Measurements from ENCODE around the gene C16orf95.
"Not testable (repeated sequence)": the region's sequence is repeated elsewhere in the genome, so short reads cannot be mapped to it uniquely, and the experiment has no call there.

The C16orf95 gene, protein sequence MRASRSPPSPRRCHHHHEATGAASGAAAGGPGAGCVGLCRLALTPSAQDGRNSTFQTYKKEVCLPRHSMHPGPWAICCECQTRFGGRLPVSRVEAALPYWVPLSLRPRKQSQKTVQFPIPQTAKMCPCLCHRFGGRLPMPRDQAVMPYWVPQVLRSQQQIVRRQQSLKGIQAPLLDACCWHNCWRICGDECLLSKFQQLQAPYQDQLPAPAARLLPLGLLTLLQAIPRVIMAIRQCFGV

GRCh38 chr16:87316923-87317749 lies at the start of gene C16orf95:
Gene C16orf95, minus strand, starts transcription at chr16:87317392. Its CDS starts 150 bp downstream, at chr16:87317242.
- DNase-seq: peak; percentile 98

DNA sequence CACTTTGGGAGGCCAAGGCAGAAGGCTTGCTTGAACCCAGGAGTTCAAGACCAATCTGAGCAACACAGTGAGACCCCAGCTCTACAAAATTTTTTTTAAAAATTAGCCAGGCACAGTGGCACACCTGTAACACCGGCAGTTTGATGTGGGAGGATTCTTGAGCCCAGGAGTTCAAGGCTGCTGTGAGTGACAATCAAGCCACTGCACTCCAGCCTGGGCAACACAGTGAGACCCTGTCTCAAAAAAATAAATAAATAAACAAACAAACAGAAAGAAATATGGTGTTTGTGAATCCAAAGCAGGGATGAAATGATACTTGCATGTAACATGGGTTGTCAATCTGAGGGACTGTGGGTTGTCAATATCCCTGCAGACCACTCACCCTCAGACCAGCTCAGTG lies 49.7 kb upstream of the C16orf95 start:
- DNase-seq: no peak

DNA sequence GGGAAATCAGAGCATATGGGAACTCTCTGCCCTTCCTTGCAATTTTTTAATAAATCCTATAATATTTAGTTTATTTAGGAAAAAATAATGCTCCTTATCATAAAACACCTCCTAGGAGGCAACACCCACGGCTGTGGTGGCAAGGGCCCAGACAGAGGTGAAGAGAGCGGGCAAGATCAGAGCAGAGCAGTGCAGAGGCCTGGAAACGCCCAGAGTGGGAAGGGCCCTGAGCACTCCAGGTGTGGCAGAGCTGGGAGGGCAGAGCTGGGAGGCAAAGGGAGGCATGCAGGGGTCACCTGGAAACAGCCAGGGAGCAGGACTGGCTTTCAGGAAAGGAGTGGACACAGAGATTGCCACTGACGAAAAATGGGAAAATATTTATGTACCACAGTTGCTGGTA lies 49.1 kb upstream of the C16orf95 start:
- DNase-seq: no peak

DNA sequence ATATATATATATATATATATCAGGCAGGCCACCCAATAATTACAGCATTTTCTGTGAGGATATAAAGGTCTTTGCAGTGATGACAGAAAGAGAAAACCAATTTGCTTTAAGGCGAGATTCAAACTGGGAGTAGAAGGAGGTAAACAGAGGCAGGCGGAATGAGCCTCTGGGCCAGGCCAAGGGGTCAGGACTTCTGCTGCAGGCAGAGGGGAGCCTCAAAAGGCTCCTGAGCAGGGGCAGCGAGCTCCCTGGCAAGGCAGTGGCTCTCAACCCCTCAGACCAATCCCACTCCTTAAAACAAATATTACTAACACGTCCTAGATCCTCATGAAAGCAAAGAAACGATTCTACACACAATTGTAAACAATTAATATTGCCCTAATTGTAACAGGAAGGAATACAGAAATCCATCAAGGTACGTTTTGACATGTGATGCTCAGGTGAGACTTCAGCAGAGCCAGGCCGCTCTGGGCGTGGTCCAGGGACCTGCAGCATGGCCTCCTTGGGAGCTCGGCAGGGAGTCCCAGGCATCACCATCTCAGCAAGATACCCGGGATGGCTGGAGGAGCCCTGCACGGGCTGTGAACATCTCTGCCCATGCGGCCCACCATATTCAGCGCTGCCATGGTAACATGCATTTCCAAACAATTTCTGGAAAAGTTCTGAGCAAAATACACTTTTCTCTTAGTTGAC lies 48.0 kb upstream of the C16orf95 start:
- DNase-seq: no peak

GRCh38 chr16:87363771-87364455 lies 46.7 kb upstream of the C16orf95 start:
- DNase-seq: no peak

- not testable (repeated sequence) for DNase-seq
Observed at GRCh38 chr16:87362828-87363559, 45.8 kb upstream of the C16orf95 start.

DNA sequence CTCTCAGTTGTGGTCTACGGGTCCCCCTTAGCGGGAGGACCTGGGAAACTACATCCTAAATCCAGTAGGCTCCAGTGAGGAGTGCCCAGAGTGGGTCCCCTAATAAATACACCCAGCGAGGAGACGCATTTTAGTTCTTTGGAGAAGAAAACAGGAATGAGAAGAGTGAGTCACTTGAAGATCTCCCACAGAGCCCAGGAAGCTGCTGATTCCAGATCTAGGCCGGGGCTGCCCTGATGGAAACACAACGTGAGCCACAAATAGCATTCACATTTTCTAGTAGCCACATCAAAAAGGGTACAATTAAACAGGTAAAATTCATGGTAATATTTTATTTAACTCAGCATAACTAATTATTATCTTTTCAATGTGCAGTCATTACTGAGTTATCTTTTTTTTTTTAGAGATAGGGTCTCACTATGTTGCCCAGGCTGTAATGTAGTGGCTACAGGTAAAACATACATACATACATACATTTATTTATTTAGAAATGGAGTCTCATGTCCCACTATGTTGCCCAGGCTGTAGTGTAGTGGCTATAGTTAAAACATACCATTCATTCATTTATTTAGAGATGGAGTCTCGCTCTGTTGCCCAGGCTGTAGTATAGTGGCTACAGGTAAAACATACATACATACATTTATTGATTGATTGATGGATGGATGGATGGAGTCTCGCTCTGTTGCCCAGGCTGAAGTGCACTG lies 44.9 kb upstream of the C16orf95 start:
- no peak for DNase-seq

DNA sequence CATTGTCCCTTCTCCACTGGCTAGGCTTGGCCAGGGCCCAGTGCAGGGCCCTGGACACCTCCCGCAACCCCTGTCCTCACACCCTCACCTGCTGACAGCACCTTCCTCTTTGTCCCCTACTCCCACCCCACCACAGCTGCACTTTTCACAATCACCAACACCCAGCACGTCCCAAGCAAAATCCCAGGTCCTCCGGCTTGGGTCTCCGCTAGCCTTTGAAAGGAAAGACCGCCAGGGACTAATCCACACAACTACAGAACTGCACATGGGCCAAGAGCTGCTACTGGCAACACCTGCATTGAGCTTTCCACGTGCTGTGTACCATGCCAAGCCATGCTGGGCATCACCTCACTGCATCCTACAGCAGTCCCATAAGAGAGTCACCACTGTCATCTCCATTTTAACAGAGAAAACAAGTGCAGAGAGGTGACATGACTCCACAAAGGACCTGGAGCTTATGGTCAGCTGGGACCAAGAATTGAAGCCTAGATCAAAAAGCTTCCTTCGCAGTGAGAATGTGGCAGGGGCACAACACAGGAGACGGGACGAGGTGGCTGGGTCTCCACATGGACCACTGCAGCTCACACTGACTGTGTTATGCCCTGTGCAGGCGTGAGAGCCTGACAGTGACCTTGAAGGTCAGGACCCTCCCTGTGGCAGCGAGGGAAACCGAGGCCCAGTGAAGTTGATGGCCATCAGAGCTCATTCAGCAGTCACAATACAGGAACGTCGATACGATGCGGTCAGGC lies 43.8 kb upstream of the C16orf95 start:
- no peak for DNase-seq

GRCh38 chr16:87359121-87359520 lies 41.9 kb upstream of the C16orf95 start:
- DNase-seq: no peak

DNA sequence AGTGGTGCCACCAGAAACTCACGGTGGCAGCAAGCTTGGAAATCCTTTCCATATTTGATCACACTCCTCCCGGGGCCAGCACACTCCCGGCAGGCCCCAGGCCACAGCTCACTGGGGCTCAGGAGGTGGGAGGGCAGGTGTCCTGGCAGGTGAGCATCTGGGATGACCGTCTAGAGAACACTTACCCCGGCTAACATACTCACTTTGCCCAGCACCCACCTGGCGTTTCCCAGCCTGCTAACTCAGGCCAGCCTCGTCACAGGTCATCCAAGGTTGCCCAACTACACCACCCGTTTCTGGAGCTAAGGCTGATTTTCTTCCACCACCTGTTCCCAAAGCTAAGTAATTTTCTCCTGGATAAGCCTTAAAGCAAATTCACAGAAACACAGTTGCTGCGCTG lies 41.5 kb upstream of the C16orf95 start:
- DNase-seq: no peak

DNA sequence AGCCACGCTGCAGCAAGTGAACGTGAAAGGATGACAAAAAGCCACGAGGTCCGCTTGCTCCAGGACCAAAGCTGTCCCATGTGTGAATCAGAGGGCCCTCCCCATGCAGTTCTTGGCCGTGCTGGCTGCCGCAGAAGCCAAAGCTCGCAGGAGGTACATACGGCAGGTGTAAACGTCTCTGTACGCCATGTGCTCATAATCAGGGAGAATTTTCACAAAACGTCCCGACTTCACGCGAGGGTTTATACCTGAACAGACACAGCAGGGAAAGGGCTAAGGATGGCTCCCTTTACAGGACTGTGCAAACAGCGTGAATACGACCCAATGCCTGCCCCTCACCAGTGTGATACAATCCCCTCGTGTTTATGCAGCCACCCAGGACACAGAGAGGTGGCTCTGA lies 41.1 kb upstream of the C16orf95 start:
- no peak for DNase-seq

DNA sequence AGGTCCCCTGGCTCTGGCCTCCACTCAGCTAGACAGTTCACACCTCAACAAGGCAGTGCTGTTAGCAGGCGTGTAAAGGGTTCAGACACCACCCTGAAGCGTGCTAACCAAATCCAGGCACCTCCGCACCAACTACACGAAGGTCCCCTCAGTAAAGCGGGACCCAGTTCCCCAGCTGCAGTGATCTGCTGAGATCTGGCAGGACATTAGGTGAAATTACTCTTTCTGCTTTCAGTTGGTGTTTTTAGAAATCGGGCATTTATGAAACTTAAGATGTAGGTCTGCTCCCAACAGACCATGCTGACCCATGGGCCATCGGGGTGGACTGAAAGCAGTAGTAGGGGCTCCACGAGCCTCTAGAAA lies 39.3 kb upstream of the C16orf95 start:
- DNase-seq: no peak

DNA sequence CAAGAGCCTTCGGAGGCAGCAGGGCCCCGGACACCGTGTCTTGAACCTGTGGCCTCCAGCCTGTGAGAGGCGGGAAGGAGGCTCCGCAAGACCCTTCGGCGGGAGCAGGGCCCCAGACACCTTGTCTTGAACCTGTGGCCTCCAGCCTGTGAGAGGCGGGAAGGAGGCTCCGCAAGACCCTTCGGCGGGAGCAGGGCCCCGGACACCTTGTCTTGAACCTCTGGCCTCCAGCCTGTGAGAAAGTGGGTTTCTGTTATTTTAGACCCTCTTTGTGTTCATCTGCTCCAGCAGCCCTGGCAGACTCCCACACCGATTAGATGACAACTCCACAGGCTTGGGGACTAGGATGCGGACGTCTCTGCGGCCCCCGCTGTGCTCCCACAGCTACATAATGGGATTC lies 36.4 kb upstream of the C16orf95 start:
- no peak for DNase-seq

DNA sequence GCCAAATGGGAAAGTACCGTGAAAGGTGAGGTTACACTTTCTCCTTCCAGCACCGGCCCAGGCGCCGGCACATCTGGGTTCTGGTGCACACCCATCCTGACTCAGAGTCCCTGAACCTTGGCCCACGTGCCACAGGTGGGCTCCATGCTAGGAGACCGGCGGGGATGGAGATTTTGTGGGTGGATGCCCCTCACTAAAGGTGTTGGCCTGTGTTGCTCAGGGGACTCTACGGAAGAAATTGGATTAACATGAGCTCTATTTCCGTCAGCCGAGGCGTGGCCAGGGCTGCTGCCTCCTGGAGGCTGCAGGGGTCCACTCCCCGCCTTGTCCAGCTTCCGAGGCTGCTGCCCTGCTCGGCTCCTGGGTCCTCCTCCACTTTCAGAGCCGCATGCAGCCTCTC lies 35.6 kb upstream of the C16orf95 start:
- no peak for DNase-seq

GRCh38 chr16:87351320-87351698 lies 34.1 kb upstream of the C16orf95 start:
- no peak for DNase-seq

- DNase-seq: no peak
Observed at GRCh38 chr16:87350681-87351319, 33.6 kb upstream of the C16orf95 start.

DNA sequence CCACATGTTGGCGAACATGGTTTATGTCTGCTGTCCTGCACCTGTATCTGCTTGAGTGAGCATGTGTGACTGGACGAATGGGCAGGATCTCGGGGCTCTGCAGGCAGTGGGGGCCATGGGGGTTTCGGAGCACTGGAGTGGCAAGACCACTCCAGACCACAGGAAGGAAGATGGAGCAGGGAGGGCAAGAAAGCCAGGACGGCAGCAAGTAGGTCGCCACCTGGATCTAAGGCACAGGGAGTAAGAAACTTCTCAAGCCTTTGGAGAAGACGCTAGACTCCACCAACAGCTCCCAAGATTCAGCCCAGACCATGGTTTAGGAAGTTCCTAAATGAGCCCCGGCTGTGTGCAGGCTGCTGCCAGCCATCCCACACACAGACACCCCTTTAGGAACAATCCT lies 32.8 kb upstream of the C16orf95 start:
- DNase-seq: no peak

DNA sequence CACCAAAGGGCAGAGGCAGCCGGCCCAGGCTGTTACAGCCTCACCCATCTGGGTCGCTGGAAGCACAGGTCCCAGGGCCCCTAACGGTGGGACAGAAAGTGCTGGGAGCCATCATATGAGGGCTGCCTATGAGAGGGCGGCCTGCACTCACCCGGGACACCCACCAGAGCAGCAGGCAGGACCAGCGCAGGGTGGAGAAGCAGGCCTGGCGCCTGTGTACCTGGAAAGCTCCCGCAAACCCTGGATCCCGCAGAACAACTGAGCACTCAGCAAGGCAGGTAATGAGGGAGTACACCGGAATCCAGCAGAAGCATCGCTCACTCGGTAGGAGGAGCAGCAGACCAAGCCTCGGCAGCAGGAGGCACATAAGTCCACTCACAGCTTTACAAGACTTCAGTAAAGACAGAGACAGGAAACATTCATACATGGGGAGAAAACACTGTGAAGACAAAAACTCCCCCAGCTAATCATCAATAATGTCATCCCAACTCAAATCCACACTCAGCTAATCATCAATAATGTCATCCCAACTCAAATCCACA lies 31.5 kb upstream of the C16orf95 start:
- no peak for DNase-seq

GRCh38 chr16:87347932-87348615 lies 30.9 kb upstream of the C16orf95 start:
- DNase-seq: no peak
